GM20000 (cell line): Measurements from ENCODE around the gene APOBEC3H.

Experiments used
- DNase-seq: peaks from one replicate; pipeline ENCODE4 v3.0.0; 2012; ENCODE audit warnings: low spot score
- TF ChIP-seq, protein P1 (sequence below): IDR thresholded peaks from 2 replicates; pipeline ENCODE4 v1.5.1; 2012; ENCODE audit warnings: mild to moderate bottlenecking, control low read depth; ENCODE audit errors: extremely low read depth, missing control alignments

Gene APOBEC3H

DNA sequence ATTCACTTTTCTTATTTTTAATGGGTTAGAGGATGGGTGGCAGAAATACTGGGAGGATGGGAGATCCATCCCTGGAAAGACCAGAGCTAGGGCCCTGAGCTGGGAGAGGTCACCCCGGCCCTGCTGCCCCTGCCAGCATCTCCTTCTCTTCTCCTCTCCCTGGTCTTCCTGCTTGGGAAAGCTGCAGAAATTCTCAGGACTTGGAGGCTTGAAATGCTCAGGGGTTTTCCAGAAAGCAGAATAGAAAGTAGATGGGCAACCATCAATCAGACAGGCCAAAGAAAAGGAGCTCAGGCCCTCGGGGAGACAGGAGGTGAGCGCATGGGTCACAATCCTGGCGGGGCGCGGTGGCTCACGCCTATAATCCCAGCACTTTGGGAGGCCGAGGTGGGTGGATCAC, 1.5 kb downstream of the APOBEC3H start:
- TF ChIP-seq, protein P1, sequence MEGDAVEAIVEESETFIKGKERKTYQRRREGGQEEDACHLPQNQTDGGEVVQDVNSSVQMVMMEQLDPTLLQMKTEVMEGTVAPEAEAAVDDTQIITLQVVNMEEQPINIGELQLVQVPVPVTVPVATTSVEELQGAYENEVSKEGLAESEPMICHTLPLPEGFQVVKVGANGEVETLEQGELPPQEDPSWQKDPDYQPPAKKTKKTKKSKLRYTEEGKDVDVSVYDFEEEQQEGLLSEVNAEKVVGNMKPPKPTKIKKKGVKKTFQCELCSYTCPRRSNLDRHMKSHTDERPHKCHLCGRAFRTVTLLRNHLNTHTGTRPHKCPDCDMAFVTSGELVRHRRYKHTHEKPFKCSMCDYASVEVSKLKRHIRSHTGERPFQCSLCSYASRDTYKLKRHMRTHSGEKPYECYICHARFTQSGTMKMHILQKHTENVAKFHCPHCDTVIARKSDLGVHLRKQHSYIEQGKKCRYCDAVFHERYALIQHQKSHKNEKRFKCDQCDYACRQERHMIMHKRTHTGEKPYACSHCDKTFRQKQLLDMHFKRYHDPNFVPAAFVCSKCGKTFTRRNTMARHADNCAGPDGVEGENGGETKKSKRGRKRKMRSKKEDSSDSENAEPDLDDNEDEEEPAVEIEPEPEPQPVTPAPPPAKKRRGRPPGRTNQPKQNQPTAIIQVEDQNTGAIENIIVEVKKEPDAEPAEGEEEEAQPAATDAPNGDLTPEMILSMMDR, result no peak
- DNase-seq, result no peak

DNA sequence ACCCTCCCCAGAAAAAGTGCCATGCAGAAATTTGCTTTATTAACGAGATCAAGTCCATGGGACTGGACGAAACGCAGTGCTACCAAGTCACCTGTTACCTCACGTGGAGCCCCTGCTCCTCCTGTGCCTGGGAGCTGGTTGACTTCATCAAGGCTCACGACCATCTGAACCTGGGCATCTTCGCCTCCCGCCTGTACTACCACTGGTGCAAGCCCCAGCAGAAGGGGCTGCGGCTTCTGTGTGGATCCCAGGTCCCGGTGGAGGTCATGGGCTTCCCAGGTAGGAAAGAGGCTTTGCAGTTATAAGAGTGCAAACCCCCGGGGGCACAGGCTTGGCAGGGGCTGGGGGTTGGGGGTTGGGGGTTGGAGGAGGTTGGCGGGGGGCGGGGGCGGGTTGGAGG, 4.2 kb downstream of the APOBEC3H start:
- TF ChIP-seq, protein P1, result no peak

DNA sequence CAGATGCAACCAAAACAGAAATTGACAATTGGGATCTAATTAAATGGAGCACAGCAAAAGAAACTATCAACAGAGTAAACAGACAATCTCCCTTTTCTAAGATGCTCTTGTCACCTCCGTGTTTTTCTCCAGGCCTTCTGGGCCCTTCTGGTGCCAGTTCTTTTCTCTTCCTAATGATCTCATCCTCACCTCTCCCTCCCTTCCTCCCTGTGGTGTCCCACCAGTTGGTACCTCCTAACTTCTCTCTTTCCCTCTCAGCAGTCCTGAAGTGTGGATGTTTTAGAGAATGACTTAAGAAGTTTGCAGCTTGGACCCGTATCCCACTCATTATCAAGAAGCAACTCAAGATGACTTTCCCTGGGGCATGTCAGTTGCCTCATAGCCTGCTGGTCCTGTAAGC, 6.4 kb downstream of the APOBEC3H start:
- no peak for DNase-seq
- TF ChIP-seq, protein P1, result no peak

More for the DNA sequence above, 4.2 kb downstream of the APOBEC3H start:
- DNase-seq, result no peak

DNA sequence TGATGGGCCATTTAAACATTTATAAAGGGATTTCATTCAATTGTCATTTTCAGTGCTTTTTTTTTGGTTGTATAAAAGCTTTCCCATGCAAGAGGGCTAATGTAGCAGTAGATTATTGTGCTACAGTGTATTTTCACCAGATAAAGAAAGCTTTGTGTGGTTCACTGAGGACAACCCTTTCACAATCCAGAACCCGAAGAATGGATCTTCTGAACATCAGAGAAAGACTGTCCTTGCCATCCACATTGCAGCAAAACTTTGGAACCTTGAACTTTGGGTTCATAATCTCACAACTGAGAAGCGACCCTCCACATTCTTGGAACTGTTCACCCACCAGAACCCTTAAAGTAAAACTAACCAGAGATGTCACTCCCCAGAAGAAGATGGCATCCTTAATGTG, 9.3 kb downstream of the APOBEC3H start:
- DNase-seq, result no peak
- TF ChIP-seq, protein P1, result no peak

DNA sequence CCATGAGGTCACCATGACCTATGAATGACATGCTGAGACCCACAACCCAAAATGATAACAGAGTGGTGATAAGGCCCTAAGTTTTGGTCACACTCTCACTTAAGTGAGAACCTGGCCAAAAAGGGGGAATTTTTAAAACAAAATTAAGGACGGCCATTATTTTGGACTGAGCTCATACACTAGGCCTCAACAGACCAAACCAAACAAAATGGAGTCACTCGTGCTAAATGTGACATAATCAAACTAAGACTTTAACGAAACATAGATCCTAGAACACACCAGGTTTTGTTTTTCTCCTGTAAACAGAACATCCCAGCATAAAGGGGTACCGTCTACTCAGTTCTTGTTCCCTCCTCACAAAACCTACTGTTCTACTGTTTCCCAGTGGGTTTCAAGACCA, 11.4 kb downstream of the APOBEC3H start:
- TF ChIP-seq, protein P1, result no peak
- DNase-seq, result no peak

DNA sequence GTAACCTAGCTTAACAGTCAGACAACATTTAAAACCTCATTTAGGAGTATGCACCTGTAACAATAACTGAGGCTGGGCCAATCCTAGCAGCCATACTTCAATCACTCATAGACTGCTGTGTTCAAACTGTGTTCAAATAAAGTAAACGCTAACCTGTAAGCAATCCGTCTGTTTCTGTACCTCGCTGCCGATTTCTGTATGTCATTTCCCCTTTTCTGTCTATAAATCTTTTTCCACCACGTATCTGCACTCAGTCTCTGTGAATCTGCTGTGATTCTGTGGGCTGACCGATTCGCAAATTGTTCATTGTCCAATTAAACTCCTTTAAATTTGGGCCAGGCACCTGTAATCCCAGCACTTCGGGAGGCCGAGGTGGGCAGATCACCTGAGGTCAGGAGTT, 12.3 kb downstream of the APOBEC3H start:
- TF ChIP-seq, protein P1, result no peak
- no peak for DNase-seq

DNA sequence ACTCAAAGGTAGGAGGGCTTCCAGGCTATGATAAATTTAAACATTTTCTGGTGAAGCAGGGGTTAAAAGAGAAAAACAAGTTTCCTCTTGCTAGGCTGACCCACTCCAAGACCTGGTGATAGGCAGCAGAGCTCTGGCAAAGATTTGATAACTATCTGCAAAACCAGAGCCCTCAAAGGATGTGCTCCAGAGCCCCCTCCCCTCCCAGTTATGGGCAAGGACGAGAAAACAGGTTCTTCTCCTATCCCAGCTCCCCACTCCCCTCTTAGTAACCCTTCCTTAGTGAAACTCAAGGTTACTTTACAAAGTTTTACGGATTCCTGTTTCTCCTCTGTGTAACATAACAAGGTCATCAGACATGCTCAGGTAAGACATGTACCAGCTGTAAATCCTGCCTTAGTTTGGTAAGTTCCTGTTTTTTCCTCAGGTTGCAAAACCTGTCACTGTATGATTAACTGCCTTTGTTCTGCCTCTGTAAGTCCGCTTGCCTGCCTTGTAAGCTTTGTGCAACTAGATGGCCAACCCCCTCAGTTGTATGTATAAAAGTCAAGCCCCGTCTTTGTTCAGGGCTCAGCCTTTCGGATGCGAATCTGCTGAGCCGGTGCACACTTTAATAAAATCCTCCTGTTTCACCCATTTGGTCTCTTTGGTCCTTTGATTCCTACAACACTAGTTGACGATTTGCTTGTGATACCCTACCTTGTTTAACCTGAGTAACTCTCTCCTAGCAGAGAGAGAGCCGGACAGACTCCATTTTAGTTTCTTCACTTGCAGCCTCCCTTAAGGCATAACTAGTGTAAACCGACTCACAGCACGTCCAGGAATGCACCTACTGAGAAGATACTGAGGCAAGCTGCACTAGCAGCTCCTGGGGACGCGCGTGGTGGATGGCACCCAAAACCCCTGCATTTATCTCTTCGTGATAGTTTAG, 13.9 kb downstream of the APOBEC3H start:
- TF ChIP-seq, protein P1, result no peak
- no peak for DNase-seq
